Activated CD4-positive, CD25-positive, alpha-beta regulatory T cell (primary cell): Measurements from ENCODE around the gene SCN8A.

Experiments
- DNase-seq, 4 experiments: peaks; one replicate each; lab custom pipeline; 2025; lab: John Stamatoyannopoulos, UW

SCN8A gene

DNA sequence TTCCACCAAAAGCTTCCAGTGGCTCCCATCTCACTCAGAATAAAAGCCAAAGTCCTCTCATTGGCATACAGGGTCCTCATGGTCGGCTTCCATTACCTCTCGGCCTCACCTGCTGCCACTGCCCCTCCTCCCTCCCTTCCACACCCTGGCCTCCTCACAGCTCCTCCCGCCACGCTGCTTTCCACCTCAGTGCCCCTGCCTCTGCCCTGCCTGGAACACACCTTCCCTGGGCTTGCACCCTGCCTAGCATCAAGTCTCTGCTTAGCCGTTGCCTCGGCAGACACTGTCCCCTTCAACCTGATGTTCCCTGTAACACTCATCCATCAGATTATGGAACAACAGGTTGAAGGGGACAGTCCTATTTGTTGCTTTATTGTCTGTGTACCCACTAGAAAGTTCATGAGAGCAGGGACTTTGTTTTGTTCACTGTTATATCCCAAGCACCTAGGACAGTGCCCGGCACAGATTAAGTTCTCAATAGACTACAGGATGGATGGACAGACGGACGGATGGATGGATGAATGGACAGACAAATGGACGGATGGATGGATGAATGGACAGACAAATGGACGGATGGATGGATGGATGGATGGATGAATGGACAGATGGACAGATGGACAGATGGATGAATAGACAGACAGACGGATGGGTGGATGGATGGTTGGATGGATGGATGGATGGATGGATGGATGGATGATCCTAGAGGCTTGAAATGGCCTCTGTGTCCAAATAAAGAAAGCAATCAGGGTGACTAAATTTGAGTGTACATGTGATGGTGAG is 242.6 kb downstream of the SCN8A start:
- no peak for DNase-seq

GRCh38 chr12:51834411-51834810 is 243.4 kb downstream of the SCN8A start:
- no peak for DNase-seq

GRCh38 chr12:51836041-51836826 is 245.2 kb downstream of the SCN8A start:
- DNase-seq, result no peak

DNA sequence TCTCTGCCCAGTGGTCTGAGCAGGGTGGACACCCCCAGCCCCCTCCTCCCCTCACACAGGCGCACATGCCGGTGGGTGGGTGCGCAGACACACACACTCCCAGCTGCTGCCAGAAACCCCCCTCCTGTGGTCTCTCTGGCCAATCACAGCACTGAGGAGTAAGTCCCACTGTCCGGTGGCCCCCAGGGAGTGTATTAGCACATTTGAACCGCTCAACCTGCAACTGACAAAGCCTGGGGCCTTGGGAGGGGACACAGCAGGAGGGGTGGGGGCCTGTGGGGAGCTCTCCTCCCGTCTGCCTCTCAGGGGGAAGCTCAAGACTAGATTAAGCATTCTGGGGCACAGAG is 245.8 kb downstream of the SCN8A start:
- no peak for DNase-seq

- DNase-seq, result no peak
These were observed 246.3 kb downstream of the SCN8A start for GRCh38 chr12:51837286-51837685.

DNA sequence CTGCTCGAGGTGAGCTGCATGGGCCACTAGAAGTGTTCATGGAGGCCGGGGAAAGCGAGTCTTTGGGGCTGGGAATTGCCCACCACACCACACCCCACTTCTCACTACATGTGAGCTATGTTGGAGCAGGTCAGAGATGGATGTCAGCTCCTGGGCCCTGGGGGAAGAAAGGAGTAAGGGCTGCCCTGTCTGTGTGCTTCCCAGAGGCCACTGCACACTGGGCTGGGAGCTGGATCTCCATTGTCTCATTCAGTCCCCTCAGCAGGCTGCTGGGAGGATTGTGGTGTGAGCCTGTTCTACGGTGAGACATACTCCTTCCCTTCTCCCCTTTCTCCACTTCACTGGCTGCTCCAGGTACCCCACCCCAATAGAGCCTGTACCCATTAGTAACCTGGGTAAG is 247.0 kb downstream of the SCN8A start:
- DNase-seq, result no peak

DNA sequence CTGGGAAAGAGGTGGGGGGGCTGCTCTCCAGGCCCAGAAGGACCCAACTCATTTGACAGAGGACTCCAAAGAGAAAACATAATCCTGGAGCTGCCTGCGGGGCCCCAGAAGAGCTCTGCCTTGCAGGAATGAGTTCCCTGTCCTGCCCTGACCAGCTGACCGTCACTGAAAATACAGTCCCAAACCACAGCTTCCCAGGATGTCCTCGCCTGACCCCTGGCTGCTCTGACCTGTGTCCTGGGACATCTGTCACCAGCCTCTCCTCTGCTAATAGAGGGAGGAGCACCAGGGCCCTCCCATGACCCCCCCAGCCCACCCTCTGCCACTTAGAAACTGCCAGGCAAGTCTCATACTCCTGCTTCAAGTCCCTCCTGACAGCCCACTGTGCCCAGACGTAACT is 247.7 kb downstream of the SCN8A start:
- DNase-seq, result no peak

DNA sequence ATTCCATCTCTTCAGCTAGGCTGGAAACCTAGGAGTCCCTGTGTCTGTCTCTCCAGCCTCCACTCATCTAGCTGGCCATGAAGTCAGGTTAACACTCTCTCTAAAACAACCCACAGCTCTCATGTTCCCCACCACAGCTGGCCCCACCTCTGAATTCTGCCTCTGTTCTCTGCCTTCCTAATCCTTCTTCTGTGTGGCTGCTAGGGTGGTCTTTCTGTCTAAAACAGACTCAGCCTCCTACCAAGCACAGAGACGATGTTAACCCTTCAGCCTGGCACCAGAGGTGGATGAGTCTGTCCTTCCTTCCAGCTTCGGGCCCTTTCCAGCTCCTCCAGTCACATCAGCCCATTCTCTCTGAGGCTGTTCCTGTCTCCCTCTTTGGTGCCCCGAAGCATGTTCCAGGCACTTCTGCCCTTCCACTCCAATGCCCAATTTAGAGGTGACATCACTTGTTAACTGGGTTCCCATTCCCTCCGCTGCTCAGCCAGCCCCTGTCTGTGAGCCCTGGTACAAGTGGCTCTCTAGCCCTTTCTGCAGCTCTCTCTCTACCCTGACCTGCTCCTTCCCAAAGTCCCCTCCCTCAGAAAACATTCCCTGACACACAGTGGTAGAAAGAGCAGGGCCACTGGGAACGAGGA is 248.4 kb downstream of the SCN8A start:
- no peak for DNase-seq

DNA sequence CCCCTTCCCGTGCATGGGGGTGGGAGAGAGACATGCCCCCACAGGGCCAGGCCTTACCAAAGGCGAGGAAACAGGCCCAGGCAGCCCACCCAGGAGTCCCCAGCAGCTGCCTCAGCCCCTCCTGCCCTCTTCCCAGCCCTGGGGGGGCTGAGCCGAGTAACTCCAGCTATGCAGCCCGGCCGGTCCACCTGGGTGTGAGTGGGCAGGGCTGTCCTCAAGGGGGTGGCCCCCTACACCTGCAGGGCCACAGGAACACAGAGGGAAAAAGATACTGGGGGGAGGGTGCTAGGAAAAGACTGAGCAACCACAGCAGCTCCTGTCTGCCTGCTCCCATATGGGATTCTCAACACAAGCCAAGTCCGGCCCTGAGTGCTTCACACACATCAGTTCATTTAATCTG is 249.9 kb downstream of the SCN8A start:
- DNase-seq, result no peak

- DNase-seq, result no peak
These were observed 250.7 kb downstream of the SCN8A start for GRCh38 chr12:51841727-51842126.

GRCh38 chr12:51844854-51845253 is 253.8 kb downstream of the SCN8A start:
- DNase-seq, result no peak

GRCh38 chr12:51845482-51845881 is 254.4 kb downstream of the SCN8A start:
- no peak for DNase-seq

DNA sequence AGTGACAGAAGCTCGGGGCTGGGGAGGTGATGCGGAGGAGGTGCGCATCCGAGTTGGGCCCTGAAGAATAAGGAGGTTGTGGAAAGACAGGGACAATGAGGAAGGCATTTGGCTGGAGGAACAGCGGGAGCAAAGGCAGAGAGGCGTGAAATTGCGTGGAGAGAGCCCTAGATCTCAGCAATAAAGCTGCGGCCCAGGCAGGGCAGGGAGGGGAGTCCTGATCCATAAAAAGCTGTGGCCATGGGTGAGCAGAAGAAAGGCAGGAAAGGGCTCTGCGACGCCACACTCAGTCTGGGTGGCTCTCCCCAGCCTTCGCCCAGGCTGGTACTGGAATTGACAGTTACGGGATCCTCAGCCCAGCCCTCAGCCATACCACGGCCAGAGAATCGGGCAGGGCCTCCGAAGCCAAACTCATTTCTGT is 255.2 kb downstream of the SCN8A start:
- no peak for DNase-seq

- peak in 1 of 4 experiments; percentile 17 for DNase-seq
These were observed 256.0 kb downstream of the SCN8A start for GRCh38 chr12:51846911-51847642.

DNA sequence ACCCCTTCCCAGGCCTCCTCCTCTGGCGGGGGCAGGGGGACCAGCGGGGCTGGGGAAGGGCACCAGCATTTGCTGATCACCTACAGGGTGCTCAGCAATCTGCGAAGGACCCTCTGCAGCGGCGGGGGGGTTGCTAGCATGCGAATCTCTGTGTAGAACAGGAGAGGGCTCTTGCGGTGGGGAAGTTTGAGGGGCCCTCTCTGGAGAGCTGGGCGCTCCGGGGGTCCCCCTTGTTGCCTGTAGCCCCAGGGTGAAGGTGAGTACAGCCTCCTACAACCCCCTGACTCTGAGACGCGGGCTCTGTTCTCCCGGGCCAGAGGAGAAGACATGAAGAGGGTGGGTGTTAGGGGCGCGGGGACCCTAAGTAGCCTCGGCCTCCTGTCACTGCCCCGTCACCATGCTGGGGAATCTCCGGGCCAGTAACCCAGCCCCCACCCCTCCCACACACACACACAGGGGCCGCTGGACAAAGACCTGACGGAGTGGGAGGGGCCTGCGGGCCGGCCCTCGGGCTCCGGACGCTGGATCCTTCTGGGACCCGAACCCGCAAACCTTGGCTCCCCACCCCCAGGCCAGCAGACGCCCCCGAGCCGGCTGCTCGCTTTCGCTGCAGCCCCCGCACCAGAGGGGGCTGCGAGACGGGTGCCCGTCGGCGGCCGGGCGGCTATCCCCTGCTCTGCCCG is 256.8 kb downstream of the SCN8A start:
- DNase-seq, result no peak

- no peak for DNase-seq
These were observed 257.3 kb downstream of the SCN8A start, which contains the start of gene FIGNL2 for GRCh38 chr12:51848326-51848727. Gene FIGNL2, minus strand, starts transcription at chr12:51848718. Its CDS starts 26,305 bp downstream, at chr12:51822413.

GRCh38 chr12:51848841-51849735 is 258.1 kb downstream of the SCN8A start:
- DNase-seq, result no peak

GRCh38 chr12:51850081-51850964 is 259.3 kb downstream of the SCN8A start:
- DNase-seq, result no peak

DNA sequence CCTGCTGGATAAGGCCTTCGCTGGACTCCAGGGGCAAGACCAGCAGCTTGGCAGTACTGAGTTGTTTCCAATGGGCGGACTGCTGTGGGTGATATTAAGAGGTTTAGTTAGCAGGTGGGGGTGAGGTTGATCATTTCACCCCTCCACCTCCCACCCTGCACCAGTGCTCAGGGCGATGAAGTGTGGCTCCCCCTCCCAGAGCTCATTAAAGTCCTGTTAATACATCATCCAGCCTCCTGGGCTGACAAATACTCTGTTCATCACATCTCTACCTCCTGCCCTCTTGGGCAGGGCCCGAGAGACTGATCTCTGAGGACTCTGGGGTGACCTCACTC is 259.9 kb downstream of the SCN8A start:
- DNase-seq, result no peak
